ENCODE measurements around the gene VPS50. TPM values are rescaled to one million over a fixed set of nuclear protein-coding genes. Genes with fewer than 3 reads are reported as not detected.

The VPS50 gene
- total RNA-seq, 4 donors from 2014 or later = 17.2 to 52.2 (median 34.3) TPM

- H3K4me3 ChIP-seq = no peak overlapping the region
- DNase-seq = no peak
- no peak overlapping the region for H3K27ac ChIP-seq
- no peaks in the 10 kb centered on the region for H3K9me3 ChIP-seq
- TF ChIP-seq POLR2A (IDR thresholded peaks at IDR 0.05) = no peak
- TF ChIP-seq, protein P1, sequence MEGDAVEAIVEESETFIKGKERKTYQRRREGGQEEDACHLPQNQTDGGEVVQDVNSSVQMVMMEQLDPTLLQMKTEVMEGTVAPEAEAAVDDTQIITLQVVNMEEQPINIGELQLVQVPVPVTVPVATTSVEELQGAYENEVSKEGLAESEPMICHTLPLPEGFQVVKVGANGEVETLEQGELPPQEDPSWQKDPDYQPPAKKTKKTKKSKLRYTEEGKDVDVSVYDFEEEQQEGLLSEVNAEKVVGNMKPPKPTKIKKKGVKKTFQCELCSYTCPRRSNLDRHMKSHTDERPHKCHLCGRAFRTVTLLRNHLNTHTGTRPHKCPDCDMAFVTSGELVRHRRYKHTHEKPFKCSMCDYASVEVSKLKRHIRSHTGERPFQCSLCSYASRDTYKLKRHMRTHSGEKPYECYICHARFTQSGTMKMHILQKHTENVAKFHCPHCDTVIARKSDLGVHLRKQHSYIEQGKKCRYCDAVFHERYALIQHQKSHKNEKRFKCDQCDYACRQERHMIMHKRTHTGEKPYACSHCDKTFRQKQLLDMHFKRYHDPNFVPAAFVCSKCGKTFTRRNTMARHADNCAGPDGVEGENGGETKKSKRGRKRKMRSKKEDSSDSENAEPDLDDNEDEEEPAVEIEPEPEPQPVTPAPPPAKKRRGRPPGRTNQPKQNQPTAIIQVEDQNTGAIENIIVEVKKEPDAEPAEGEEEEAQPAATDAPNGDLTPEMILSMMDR (IDR thresholded peaks at IDR 0.05 in 4 of 5, conservative IDR thresholded peaks at IDR 0.05 in 1 of 5) = no peak
- in situ Hi-C loops (cut with MboI; ENCODE audit: low sequenced_read_pairs in 4 of 4) = no loop called here
- H3K36me3 ChIP-seq = peaks cover 0 to 24% of the 10 kb centered on the region in 2 donors
- intact Hi-C loops (cut with DNase I; ENCODE audit: low total_unique reads) = no loop called here
- H3K27me3 ChIP-seq = no peaks in the 10 kb centered on the region
- ATAC-seq = no peak
- H3K4me1 ChIP-seq = no peaks in the 10 kb centered on the region
Observed at GRCh38 chr7:93279541-93279940, 47.4 kb downstream of the VPS50 start.

DNA sequence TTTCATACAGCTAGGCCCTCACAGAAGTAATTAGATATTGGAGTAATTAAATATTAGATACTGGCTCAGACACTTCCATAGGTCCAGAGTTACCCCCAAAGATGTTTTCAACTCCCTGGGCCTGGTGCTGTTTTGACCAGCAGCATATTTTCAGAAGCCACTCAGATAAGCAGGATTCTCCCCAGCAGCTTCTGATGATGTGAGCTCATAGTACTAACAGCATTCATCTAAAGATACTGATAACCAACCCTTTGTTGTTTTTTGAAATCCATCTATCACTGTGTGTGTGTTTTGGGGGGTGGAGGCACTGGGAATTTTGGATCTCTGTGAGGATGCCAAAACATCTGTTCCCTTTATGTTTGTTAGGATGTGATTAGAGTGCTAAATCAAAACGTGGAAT, 52.7 kb downstream of the VPS50 start:
- no peak for ATAC-seq
- no peaks in the 10 kb centered on the region for H3K36me3 ChIP-seq

DNA sequence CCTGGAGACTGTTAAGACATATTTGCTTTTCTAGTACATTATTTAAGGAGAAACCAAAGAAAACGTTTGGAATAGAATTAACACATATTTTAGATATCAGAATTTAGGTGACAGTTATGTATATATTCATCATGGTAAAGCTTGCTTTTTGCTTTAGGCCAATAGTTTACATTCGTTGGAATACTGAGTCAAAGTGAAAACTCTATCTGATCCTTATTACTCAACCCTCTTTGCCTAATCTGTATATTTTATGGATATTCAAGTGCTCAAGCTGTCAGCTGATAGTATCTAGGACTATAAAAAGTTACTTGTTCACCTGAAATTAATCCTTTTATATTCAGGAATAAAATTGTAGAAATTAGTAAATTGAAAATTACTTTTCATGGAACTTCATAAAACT, 61.1 kb downstream of the VPS50 start:
- no peak overlapping the region for H3K4me3 ChIP-seq
- no peaks in the 10 kb centered on the region for H3K27me3 ChIP-seq
- peaks cover 2% of the 10 kb centered on the region in 2 donors for H3K36me3 ChIP-seq
- no peak for ATAC-seq
- DNase-seq = no peak
- H3K27ac ChIP-seq = no peak overlapping the region
- intact Hi-C loops (cut with DNase I; ENCODE audit: low total_unique reads) = no loop called here
- H3K4me1 ChIP-seq = no peaks in the 10 kb centered on the region
- H3K9me3 ChIP-seq = no peaks in the 10 kb centered on the region
- in situ Hi-C loops (cut with MboI; ENCODE audit: low sequenced_read_pairs in 4 of 4) = no loop called here
- TF ChIP-seq, protein P1 (IDR thresholded peaks at IDR 0.05 in 4 of 5, conservative IDR thresholded peaks at IDR 0.05 in 1 of 5) = no peak
- TF ChIP-seq POLR2A (IDR thresholded peaks at IDR 0.05) = no peak

More for the DNA sequence above, 52.7 kb downstream of the VPS50 start:
- in situ Hi-C loops (cut with MboI; ENCODE audit: low sequenced_read_pairs in 4 of 4) = no loop called here
- intact Hi-C loops (cut with DNase I; ENCODE audit: low total_unique reads) = no loop called here
- Histone ChIP-seq H3K9me3 (no peaks in the 10 kb centered on the region), H3K4me1 (no peaks in the 10 kb centered on the region), H3K4me3 (no peak overlapping the region), H3K27me3 (no peaks in the 10 kb centered on the region), H3K27ac (no peak overlapping the region)
- no peak for DNase-seq
- no peak for TF ChIP-seq POLR2A (IDR thresholded peaks at IDR 0.05)
- TF ChIP-seq, protein P1 (IDR thresholded peaks at IDR 0.05 in 4 of 5, conservative IDR thresholded peaks at IDR 0.05 in 1 of 5) = no peak

GRCh38 chr7:93298206-93298605, 66.0 kb downstream of the VPS50 start:
- Histone ChIP-seq H3K27me3 (no peaks in the 10 kb centered on the region), H3K36me3 (peaks cover 2 to 8% of the 10 kb centered on the region in 2 donors), H3K4me1 (no peaks in the 10 kb centered on the region), H3K4me3 (no peak overlapping the region), H3K27ac (no peak overlapping the region), H3K9me3 (no peaks in the 10 kb centered on the region)
- intact Hi-C loops (cut with DNase I; ENCODE audit: low total_unique reads) (no loop called here), in situ Hi-C loops (cut with MboI; ENCODE audit: low sequenced_read_pairs in 4 of 4) (no loop called here)
- ATAC-seq (no peak), DNase-seq (no peak)
- TF ChIP-seq POLR2A (IDR thresholded peaks at IDR 0.05) = no peak
- TF ChIP-seq, protein P1 (IDR thresholded peaks at IDR 0.05 in 4 of 5, conservative IDR thresholded peaks at IDR 0.05 in 1 of 5) = no peak

DNA sequence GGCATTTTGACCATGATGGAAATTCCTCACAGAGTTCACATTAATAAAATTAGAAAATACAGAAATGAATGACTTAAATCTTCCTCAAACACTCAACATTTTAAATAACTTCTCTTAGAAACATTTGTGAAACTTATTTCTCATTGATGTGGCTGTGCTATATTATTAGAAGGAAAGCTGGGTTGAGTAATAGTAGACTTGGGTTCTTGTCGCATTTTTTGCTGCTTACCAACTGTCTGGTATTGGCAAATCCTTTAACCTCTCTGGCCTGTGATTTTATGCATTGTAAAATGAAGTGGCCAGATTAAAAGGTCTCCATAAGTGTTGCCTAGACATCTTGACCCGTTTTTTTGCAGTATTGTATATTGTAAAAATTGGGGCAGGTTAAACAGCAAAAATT, 66.5 kb downstream of the VPS50 start:
- H3K4me3 ChIP-seq = no peak overlapping the region
- peaks cover 2 to 8% of the 10 kb centered on the region in 2 donors for H3K36me3 ChIP-seq
- TF ChIP-seq, protein P1 (IDR thresholded peaks at IDR 0.05 in 4 of 5, conservative IDR thresholded peaks at IDR 0.05 in 1 of 5) = no peak
- TF ChIP-seq POLR2A (IDR thresholded peaks at IDR 0.05) = no peak
- ATAC-seq (no peak), DNase-seq (no peak)
- H3K27me3 ChIP-seq = no peaks in the 10 kb centered on the region
- in situ Hi-C loops (cut with MboI; ENCODE audit: low sequenced_read_pairs in 4 of 4) (no loop called here), intact Hi-C loops (cut with DNase I; ENCODE audit: low total_unique reads) (no loop called here)
- no peak overlapping the region for H3K27ac ChIP-seq
- H3K9me3 ChIP-seq = no peaks in the 10 kb centered on the region
- H3K4me1 ChIP-seq = no peaks in the 10 kb centered on the region

Data from gastrocnemius medialis (tissue), 4 donors.